SK-N-SH (cell line): ENCODE measurements around the gene SHISA5. TPM values are rescaled to one million over a fixed set of nuclear protein-coding genes. Genes with fewer than 3 reads are reported as not detected.

ENCODE experiments used
- CTCF ChIA-PET: fragments of 300-600, 350-600 bp; formaldehyde crosslinking; extraction: SDS; loops from one replicate; lab custom pipeline; 2021; lab: Yijun Ruan, JAX
- POLR2A ChIA-PET: fragments of 350-600 bp; sonication (Branson Sonifier 250); formaldehyde crosslinking; extraction: SDS; loops from one replicate; lab custom pipeline; 2020; ENCODE audit warnings: antibody characterized with exemption, inconsistent platforms; lab: Yijun Ruan, JAX
- DNase-seq: peaks from one replicate; pipeline ENCODE4 v3.0.0; 2012
- H2AFZ ChIP-seq: fragments of 200-600 bp; sonication (generic); 2 replicates; pipeline ENCODE4 v1.8.1; 2016; ENCODE audit warnings: antibody characterized with exemption, mild to moderate bottlenecking, low read depth
- H3F3A ChIP-seq: fragments of 200-600 bp; sonication (generic); replicated peaks from 2 replicates; pipeline ENCODE3; 2016; ENCODE audit warnings: antibody characterized with exemption, mild to moderate bottlenecking; ENCODE audit not compliant: insufficient read depth
- H3K27ac ChIP-seq, 2 experiments: fragments of 200-500 bp in 1 of 2; fragments of 200-600 bp in 1 of 2; sonication (Bioruptor generic) in 1 of 2; sonication (generic), shearing (Covaris generic) in 1 of 2; 2 replicates each; pipeline versions ENCODE4 v1.5.1 to v1.6.1; 2014 to 2016; ENCODE audit warnings: low read depth in 2 of 2, inconsistent platforms in 1 of 2, low read length in 1 of 2, mild to moderate bottlenecking in 1 of 2, mixed read lengths in 1 of 2
- H3K27me3 ChIP-seq: fragments of 200-600 bp; sonication (generic), shearing (Covaris generic); 2 replicates; pipeline ENCODE4 v1.6.1; 2016; ENCODE audit warnings: mixed run types; ENCODE audit not compliant: insufficient read depth
- H3K36me3 ChIP-seq, 2 experiments: fragments of 200-500 bp in 1 of 2; fragments of 200-600 bp in 1 of 2; sonication (Bioruptor generic) in 1 of 2; sonication (generic) in 1 of 2; replicated peaks in 1 of 2; 2 replicates each; pipeline versions ENCODE3 to v1.5.1; 2014 to 2016; ENCODE audit warnings: low read length in 1 of 2, mild to moderate bottlenecking in 1 of 2; ENCODE audit not compliant: insufficient read depth in 2 of 2, control insufficient read depth in 1 of 2
- H3K4me1 ChIP-seq, 2 experiments: fragments of 200-500 bp in 1 of 2; fragments of 200-600 bp in 1 of 2; sonication (Bioruptor generic) in 1 of 2; sonication (generic), shearing (Covaris generic) in 1 of 2; 2 replicates each; pipeline versions ENCODE4 v1.5.1 to v1.6.1; 2014 to 2016; ENCODE audit warnings: low read depth in 1 of 2, low read length in 1 of 2, mixed run types in 1 of 2; ENCODE audit not compliant: insufficient read depth in 2 of 2, control insufficient read depth in 1 of 2
- H3K4me2 ChIP-seq: fragments of 200-600 bp; sonication (generic), shearing (Covaris generic); 2 replicates; pipeline ENCODE4 v1.6.1; 2017; ENCODE audit warnings: mixed run types
- H3K4me3 ChIP-seq, 2 experiments: fragments of 200-500 bp in 1 of 2; fragments of 200-600 bp in 1 of 2; sonication (Bioruptor generic) in 1 of 2; sonication (generic), shearing (Covaris generic) in 1 of 2; 2 replicates each; pipeline versions ENCODE4 v1.5.1 to v1.8.1; 2014 to 2016; ENCODE audit warnings: low read depth in 2 of 2, inconsistent platforms in 1 of 2, low read length in 1 of 2, mild to moderate bottlenecking in 1 of 2, mixed read lengths in 1 of 2, moderate library complexity in 1 of 2
- H3K79me2 ChIP-seq: fragments of 200-600 bp; sonication (generic); 2 replicates; pipeline ENCODE4 v1.8.1; 2017; ENCODE audit warnings: mild to moderate bottlenecking; ENCODE audit not compliant: insufficient read depth
- H3K9ac ChIP-seq: fragments of 200-600 bp; sonication (generic); 2 replicates; pipeline ENCODE4 v1.6.1; 2017; ENCODE audit warnings: mixed run types
- H3K9me2 ChIP-seq: fragments of 200-600 bp; sonication (generic); 2 replicates; pipeline ENCODE4 v1.6.1; 2017; ENCODE audit warnings: mixed run types
- H3K9me3 ChIP-seq: fragments of 200-600 bp; sonication (generic); 2 replicates; pipeline ENCODE4 v1.6.1; 2017; ENCODE audit warnings: mixed run types, mild to moderate bottlenecking, moderate library complexity
- H4K20me1 ChIP-seq: fragments of 200-600 bp; sonication (generic); 2 replicates; pipeline ENCODE4 v1.6.1; 2017; ENCODE audit warnings: mild to moderate bottlenecking, mixed run types; ENCODE audit not compliant: insufficient read depth
- CTCF ChIP-seq: fragments of 200-600 bp; sonication (generic); IDR thresholded peaks from 2 replicates; pipeline ENCODE4 v1.6.1; 2017; ENCODE audit warnings: antibody characterized with exemption, mild to moderate bottlenecking, moderate library complexity
- EZH2phosphoT487 ChIP-seq: fragments of 200-600 bp; sonication (generic); IDR thresholded peaks from 2 replicates; pipeline ENCODE4 v1.6.1; 2017; ENCODE audit warnings: low read depth, mixed run types, mild to moderate bottlenecking, antibody characterized with exemption, moderate library complexity, borderline replicate concordance
- FOSL2 ChIP-seq: IDR thresholded peaks from 2 replicates; pipeline ENCODE4 v1.4.0; 2012; ENCODE audit warnings: low read depth, mild to moderate bottlenecking, moderate library complexity, borderline replicate concordance
- GABPA ChIP-seq: IDR thresholded peaks from 2 replicates; pipeline ENCODE4 v1.4.0; 2012; ENCODE audit warnings: low read depth, mild to moderate bottlenecking
- GATA2 ChIP-seq: sonication (generic); formaldehyde crosslinking; IDR thresholded peaks from 2 replicates; pipeline ENCODE4 v1.5.0; 2020; ENCODE audit warnings: mild to moderate bottlenecking, missing genetic modification reagents
- IRF3 ChIP-seq: fragments of 150-350 bp; IDR thresholded peaks from 2 replicates; pipeline ENCODE4 v1.6.1; 2016; ENCODE audit warnings: mild to moderate bottlenecking, low read depth, low read length
- JUND ChIP-seq: IDR thresholded peaks from 2 replicates; pipeline ENCODE4 v1.4.0; 2012
- MEF2A ChIP-seq: IDR thresholded peaks from 2 replicates; pipeline ENCODE4 v1.4.0; 2012; ENCODE audit warnings: low read depth, borderline replicate concordance
- MXI1 ChIP-seq: IDR thresholded peaks from 2 replicates; pipeline ENCODE4 v1.6.1; 2012; ENCODE audit warnings: mild to moderate bottlenecking, low read depth, low read length, improper control_type of control experiment
- RCOR1 ChIP-seq: fragments of 150-350 bp; IDR thresholded peaks from 2 replicates; pipeline ENCODE4 v1.6.1; 2017; ENCODE audit warnings: antibody characterized with exemption, low read length
- RFX5 ChIP-seq: IDR thresholded peaks from 2 replicates; pipeline ENCODE4 v1.6.1; 2012; ENCODE audit warnings: mild to moderate bottlenecking, improper control_type of control experiment, low read length
- RXRA ChIP-seq: IDR thresholded peaks from 2 replicates; pipeline ENCODE4 v1.4.0; 2012; ENCODE audit warnings: low read depth, mild to moderate bottlenecking, borderline replicate concordance
- TAF1 ChIP-seq: IDR thresholded peaks from 2 replicates; pipeline ENCODE4 v1.6.1; 2012; ENCODE audit warnings: low read depth, mild to moderate bottlenecking, low read length, moderate library complexity, borderline replicate concordance
- TCF12 ChIP-seq: IDR thresholded peaks from 2 replicates; pipeline ENCODE4 v1.4.0; 2012
- USF2 ChIP-seq: fragments of 150-350 bp; IDR thresholded peaks from 2 replicates; pipeline ENCODE4 v1.6.1; 2017; ENCODE audit warnings: antibody characterized with exemption, low read length, low read depth, borderline replicate concordance
- YY1 ChIP-seq: IDR thresholded peaks from 2 replicates; pipeline ENCODE4 v1.4.0; 2012; ENCODE audit warnings: low read depth, mild to moderate bottlenecking
- WGBS: methylation state at CpG from one replicate; pipeline ENCODE4 v1.1.6; 2017; ENCODE audit warnings: low lambda C conversion rate; 5-methylcytosine and 5-hydroxymethylcytosine counted together
- polyA plus RNA-seq, 3 experiments: library from polyadenylated mRNA; depleted of rRNA; stranded (reverse); fragments of >200 nt; gene quantifications; 2 replicates each; pipeline ENCODE4 v1.2.3, GENCODE V29; 2012
- TF ChIP-seq, protein P1 (sequence below): IDR thresholded peaks from 2 replicates; pipeline ENCODE4 v1.4.0; 2012; ENCODE audit warnings: low read depth, borderline replicate concordance
- TF ChIP-seq, protein P2 (sequence below): IDR thresholded peaks from 2 replicates; pipeline ENCODE4 v1.6.1; 2012; ENCODE audit warnings: mild to moderate bottlenecking, low read depth, low read length, moderate library complexity
- TF ChIP-seq, protein P3 (sequence below): IDR thresholded peaks from 2 replicates; pipeline ENCODE4 v1.4.0; 2012; ENCODE audit warnings: low read depth

Gene SHISA5
- polyA plus RNA-seq, 1 of the 3 experiments (the other 2 are of a cell fraction): 194 TPM

DNA sequence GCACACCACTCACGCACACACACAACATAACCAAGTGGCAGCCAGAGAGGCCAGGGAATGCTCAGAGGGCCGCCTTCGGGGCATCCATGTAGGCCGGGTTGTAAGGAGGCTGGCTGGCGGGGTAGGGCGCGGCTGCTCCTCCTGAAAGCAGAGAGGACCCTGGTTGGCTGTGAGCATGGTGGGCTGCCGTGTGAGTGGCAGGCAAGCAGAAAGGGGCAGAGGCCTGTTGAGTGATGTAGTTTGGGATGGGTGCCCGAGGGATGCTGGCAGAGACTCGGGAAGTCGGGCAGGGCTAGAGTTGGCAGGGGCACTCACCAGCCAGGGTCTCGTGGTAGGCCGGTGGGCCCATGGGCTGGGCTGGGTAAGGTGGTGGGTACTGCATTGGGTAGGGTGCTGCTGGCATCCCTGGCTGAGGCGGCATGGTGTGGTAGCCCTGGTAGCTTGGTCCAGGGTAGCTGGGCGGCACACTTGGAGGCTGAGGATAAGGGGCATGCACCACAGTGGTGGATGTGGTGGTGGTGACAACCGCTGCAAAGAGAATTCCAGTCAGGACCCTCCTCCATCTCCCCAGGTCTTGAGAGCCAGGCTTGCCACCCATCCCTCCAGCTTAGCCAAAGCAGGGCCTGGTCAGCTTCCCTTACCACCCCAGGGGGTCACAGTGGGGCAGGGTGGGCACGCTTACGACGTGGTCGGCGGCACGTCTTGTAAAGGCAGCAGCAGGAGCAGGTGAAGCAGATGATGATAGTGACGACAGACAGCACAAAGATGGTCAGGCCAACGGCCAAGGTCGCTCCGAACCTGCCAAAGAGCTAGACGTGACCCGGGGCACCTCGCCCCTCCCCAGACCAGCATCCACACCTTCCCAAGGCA, 34.7 kb downstream of the SHISA5 start:
- Histone ChIP-seq H4K20me1 (no peaks in the 10 kb centered on the region), H3K9me3 (no peaks in the 10 kb centered on the region), H3K4me2 (no peak overlapping the region), H3K9me2 (no peaks in the 10 kb centered on the region), H3F3A (peaks cover 18% of the 10 kb centered on the region), H3K79me2 (peaks cover 68% of the 10 kb centered on the region), H3K27me3 (no peaks in the 10 kb centered on the region), H3K4me1 (peaks cover 16 to 63% of the 10 kb centered on the region in 2 experiments; a peak in 2 of 4 replicates), H3K27ac (peak overlapping the region in 1 of 2 experiments; percentile 99; a peak in 1 of 4 replicates)
- CTCF ChIA-PET: interaction anchor here (0.7 to 8.2 kb wide), 5 partner anchors 33 to 143 kb away, joined by 3 to 136 read pairs (median 6); partner anchors contain the start of gene PFKFB4
- TF ChIP-seq RXRA: no peak
- no peak for TF ChIP-seq MXI1
- TF ChIP-seq RFX5: no peak
- TF ChIP-seq FOSL2: no peak
- no peak for TF ChIP-seq GABPA
- TF ChIP-seq, protein P1, sequence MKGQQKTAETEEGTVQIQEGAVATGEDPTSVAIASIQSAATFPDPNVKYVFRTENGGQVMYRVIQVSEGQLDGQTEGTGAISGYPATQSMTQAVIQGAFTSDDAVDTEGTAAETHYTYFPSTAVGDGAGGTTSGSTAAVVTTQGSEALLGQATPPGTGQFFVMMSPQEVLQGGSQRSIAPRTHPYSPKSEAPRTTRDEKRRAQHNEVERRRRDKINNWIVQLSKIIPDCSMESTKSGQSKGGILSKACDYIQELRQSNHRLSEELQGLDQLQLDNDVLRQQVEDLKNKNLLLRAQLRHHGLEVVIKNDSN: no peak
- no peak for TF ChIP-seq TCF12
- no peak for TF ChIP-seq IRF3
- no peak for TF ChIP-seq EZH2phosphoT487
- TF ChIP-seq GATA2: no peak
- TF ChIP-seq, protein P2, sequence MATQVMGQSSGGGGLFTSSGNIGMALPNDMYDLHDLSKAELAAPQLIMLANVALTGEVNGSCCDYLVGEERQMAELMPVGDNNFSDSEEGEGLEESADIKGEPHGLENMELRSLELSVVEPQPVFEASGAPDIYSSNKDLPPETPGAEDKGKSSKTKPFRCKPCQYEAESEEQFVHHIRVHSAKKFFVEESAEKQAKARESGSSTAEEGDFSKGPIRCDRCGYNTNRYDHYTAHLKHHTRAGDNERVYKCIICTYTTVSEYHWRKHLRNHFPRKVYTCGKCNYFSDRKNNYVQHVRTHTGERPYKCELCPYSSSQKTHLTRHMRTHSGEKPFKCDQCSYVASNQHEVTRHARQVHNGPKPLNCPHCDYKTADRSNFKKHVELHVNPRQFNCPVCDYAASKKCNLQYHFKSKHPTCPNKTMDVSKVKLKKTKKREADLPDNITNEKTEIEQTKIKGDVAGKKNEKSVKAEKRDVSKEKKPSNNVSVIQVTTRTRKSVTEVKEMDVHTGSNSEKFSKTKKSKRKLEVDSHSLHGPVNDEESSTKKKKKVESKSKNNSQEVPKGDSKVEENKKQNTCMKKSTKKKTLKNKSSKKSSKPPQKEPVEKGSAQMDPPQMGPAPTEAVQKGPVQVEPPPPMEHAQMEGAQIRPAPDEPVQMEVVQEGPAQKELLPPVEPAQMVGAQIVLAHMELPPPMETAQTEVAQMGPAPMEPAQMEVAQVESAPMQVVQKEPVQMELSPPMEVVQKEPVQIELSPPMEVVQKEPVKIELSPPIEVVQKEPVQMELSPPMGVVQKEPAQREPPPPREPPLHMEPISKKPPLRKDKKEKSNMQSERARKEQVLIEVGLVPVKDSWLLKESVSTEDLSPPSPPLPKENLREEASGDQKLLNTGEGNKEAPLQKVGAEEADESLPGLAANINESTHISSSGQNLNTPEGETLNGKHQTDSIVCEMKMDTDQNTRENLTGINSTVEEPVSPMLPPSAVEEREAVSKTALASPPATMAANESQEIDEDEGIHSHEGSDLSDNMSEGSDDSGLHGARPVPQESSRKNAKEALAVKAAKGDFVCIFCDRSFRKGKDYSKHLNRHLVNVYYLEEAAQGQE: no peak
- TF ChIP-seq, protein P3, sequence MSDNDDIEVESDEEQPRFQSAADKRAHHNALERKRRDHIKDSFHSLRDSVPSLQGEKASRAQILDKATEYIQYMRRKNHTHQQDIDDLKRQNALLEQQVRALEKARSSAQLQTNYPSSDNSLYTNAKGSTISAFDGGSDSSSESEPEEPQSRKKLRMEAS: no peak
- no peak for TF ChIP-seq JUND
- TF ChIP-seq CTCF: no peak
- no peak for TF ChIP-seq USF2
- no peak for TF ChIP-seq RCOR1
- no peak for TF ChIP-seq TAF1
- TF ChIP-seq YY1: no peak
- no peak for TF ChIP-seq MEF2A
- TF ChIP-seq, all 33 proteins: peak for 0
- POLR2A ChIA-PET: interaction anchor here (2.1 kb wide), 1 partner anchor 34 kb away, joined by 6 read pairs; the partner anchor contains the start of gene SHISA5
- peaks cover 0 to 26% of the 10 kb centered on the region in 2 experiments for H3K36me3 ChIP-seq
- H2AFZ ChIP-seq: no peak overlapping the region
- WGBS: 98% methylated on average over 14 of the region's 29 CpGs
- no peak overlapping the region for H3K4me3 ChIP-seq
- no peak overlapping the region for H3K9ac ChIP-seq
- DNase-seq: peak; percentile 23
